ENCODE data around the gene SLC35E1.

Gene SLC35E1

DNA sequence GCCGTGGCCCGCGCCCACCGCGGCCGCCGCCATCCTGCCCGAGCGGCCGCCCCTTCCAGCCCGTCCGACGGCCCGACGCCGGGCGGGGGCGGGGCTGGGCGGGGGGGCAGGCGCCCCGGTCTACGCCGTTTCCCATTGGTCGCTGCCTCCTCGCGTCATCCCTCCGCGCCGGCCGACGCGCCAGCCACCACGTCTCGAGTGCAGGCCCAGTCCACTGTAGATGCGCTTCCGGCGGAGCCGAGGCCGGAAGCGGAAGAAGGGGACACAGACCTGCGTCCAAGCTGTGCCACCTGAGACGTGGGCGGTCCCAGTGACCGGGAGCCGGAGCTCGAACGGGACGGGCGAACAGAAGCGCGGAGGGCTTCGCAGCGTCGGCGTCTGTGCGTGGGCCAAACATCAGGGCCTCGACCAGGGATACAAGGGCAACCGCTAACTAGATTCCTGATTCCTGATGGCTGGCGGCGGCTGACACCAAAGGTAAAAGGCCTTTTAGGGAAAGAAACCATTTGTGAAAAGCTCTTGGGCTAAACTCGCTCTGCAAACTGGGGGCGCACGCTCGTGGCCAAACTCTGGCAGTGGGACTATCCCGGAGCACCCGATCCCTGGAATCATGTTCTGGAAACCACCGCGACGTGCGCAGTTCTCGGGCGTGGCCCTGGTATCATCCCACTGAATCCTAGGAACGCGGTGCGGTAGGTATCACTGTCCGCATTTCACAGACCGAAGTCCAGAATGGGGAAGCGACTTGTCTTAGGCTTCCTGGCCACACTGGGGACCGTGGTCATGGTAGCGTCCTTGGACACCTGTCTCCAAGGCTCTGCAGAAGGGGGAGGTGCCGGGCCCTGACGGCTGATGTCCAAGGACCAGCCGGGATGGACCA, at the start of gene SLC35E1:
Gene SLC35E1, minus strand, starts transcription at position 84 of the 880 bp plus-strand sequence. Its CDS starts 51 bp downstream, at position 33.
- peak; percentile 91 for DNase-seq

DNA sequence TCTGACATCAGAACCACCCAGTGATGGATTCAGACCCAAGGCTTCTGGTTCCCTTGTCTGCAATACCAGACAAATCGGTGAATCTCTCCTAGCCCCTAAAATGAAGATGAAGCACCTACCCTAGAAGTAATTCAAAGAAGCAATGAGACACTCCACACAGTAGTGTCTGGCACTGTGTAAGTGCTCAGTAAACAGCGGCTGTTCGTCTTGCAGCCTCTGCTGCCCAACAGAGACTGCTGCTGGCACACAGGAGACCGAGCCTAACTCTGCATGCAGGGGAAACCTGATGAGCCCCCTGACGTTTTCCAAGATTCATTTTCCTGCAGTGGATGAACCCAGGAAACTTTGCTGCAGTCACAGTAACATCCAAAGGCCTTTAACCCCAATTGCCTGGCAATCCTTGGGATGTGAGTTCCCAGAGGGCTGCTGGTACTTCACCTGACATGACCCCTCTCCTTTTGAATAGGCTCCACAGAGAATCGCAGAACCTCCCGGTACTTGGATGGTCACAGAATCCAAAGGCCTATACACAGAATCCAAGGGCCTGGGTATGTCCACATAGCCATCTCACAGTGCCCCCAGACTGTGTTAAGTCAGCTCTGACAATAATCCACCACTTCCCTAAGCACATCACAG, 49.1 kb upstream of the SLC35E1 start:
- DNase-seq, result no peak

- no peak for DNase-seq
Observed at GRCh38 chr19:16620584-16620983, 48.4 kb upstream of the SLC35E1 start.

DNA sequence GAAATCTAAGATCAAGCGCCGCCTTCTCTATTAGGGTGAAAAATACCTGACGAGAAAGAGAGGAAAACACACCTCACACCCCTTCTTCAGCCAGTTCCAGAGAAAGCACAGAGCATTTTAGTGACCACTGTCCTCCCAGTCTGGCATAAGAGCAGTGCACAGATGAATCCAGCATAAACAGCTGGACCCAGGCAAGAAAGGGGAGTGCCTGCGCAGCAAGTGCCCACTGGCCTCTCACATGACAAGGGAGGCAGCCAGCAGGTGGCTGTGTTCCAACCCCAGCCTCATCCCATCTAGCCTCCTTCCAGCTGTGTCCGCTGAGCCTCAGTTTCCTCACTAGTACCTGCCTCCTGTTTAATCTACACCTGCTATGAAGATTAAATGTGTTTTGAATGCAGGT, 47.8 kb upstream of the SLC35E1 start:
- no peak for DNase-seq

DNA sequence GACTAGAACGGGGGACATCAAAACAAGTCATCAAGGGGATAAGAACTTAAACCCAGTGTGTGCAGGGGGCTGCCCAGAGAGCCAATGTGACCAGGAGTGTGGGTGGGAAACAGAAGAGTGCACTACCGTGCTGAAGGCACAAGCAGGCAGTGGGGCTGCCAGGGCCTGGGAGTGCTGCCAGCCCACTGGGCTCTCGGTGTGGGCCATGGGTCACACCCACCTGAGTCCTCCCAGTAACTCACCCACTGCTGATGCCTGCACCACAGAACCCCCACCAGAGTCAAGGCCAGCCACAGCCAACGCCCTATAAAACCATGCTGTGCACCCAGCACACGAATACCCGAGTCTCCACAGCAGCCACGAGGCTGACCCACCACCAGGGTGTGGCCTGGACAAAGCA, 47.2 kb upstream of the SLC35E1 start:
- DNase-seq, result no peak

GRCh38 chr19:16618248-16618647, 46.0 kb upstream of the SLC35E1 start:
- no peak for DNase-seq

DNA sequence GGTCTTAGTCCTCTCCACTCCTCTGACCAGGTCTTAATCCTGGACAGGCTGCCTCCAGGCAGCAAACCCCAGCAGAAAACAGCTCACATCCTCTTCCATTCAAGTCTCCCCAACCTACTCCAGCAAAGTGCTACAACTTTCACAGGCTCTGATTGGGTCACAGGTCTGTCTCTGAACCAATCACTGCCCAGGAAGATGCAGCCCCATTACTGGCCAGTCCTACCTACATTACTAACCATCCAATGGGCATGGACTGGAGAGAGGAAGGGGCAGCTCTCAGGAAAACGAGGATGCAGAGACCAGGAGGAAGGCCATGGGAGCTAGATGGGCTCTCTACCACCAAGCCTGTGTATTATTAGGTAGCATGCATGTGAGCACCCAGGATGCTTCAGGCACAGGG, 43.6 kb upstream of the SLC35E1 start:
- no peak for DNase-seq

DNA sequence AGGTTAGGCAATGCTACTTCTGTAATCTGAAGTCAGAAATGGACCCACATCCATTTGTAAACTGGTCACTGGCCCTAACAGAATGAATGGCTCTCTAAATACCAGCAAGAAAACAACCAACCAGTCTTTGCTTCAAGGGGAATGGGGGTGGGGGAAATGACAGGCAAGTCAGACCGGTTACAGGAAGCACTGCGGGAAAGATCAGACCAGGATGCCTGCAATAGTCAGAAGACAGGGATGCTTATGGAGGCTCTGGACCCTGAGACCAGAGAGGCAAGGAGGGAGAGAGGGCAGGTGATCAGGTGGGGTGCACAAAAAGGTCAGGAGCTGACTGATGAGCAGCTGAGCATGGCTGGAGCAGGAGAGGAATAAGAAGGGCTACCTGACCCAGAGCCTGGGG, 42.7 kb upstream of the SLC35E1 start:
- DNase-seq, result no peak

DNA sequence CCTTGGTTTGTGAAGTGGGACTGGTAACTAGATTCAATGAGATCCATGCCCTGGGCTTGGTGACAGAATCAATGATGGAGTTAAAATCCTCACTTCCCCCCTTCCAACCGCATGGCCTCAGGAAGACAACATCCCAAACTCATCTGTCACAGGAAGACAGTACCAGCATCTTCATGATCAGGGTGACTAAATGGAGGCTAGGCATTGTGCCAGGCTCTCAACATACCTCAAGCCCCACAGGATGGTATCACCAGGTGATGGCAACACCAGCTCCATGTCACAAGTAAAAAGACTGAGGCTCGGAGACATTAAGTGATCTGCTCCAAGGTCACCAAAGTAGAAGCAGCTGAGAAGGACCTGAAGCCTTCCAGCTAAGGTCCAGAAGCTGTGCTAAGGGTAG, 41.6 kb upstream of the SLC35E1 start:
- DNase-seq, result no peak

- peak; percentile 14 to 42 for DNase-seq
Observed at GRCh38 chr19:16612636-16613035, 40.4 kb upstream of the SLC35E1 start.

DNA sequence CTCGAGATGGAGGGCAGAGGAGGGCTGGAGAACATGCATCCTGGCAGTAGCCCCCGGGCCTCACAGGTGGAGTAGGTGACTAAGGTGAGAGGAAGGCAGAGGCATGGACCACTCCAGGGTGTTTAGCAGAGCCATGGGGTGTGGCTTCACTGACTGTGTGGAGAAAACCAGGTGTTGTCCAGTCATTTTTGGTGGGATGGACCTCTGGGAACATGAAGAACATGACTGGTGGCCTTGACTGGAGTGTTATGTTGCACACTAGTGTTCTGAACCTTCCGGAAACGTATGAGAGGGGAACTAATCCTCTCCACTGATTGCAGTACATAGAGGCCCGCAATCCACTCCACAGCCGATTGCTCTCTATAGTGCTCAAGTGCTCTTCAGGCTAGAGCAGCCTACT, 38.9 kb upstream of the SLC35E1 start:
- no peak for DNase-seq

- DNase-seq, result no peak
Observed at GRCh38 chr19:16609511-16610200, 37.4 kb upstream of the SLC35E1 start.

GRCh38 chr19:16608290-16608739, 36.1 kb upstream of the SLC35E1 start:
- peak in 1 of 2 experiments; percentile 18 for DNase-seq

- DNase-seq, result no peak
Observed at GRCh38 chr19:16607819-16608218, 35.6 kb upstream of the SLC35E1 start.

DNA sequence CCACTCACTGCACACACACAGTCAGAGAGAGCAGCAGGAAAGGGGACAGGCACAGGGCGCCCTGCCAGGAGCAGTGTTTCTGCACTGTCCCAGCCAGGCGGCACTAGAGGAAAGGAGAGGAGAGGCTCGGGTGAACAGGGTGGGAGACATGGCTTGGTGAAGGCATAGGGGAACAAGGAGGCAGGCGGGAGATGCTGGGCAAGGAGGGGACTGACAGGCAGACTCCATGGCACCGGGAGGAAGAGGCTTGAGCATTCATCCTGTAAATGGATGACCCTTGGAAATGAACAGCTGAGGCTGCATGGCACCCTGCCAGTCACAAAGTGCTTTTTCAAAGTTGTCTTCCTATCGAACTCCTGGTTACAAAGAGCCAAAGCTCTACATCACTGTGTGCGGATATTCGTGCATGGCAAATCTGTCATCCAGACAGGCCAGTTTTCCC, 33.4 kb upstream of the SLC35E1 start:
- DNase-seq, result no peak

DNA sequence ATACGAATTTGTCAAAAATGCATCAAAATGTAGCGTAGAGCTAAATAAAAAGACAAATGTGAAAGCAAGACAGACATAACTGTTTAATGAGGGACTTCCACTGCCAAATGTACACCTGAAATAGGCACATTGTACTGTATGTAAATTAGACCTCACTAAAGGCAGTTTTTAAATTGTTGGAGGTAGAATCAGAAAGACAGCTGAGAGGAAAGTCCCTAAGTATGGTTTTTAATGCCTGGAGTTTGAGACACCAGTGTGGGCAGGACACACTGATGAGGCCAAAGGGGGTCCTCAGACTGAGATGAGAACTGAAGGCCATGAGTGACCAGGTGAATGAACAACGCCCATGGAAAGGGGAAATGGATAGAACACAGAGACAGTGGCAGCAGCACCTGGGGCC, 32.9 kb upstream of the SLC35E1 start:
- no peak for DNase-seq

- no peak for DNase-seq
Observed at GRCh38 chr19:16604615-16605014, 32.4 kb upstream of the SLC35E1 start.

DNA sequence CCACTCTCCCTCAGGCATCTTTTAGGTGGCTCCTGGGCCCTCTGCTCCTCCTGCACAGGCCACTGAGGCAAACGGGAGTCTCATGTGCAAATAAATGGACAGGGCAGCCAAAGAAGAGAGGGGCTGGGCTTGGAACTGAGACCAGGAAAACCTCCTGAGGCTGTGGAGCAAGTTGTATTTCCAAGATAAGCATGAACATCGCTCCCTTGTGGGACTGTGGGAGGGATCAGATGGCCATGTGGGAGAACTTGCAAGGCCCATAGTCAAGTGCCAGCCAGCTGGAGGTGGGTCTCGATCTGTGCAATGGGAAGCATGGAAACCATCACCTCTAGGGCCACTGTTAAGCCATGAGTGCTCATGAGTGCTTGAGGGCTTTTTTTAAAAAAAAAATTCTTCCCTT, 30.9 kb upstream of the SLC35E1 start:
- DNase-seq, result no peak

- DNase-seq, result no peak
Observed at GRCh38 chr19:16601378-16602052, 29.3 kb upstream of the SLC35E1 start.

DNA sequence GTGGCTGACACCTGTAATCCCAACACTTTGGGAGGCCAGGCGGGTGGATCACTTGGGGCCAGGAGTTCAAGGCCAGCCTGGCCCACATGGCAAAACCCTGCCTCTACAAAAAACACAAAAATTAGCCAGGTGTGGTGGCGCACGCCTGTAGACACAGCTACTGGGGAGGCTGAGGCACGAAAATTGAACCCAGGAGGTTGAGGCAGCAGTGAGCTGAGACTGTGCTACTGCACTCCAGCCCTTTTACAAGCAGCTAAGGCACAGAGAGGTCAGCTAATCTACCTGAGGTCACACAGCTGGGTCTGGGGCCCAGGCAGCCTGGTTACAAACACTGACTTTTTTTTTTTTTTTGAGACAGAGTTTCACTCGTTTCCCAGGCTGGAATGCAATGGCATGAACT, 28.6 kb upstream of the SLC35E1 start:
- DNase-seq, result no peak

- DNase-seq, result no peak
Observed at GRCh38 chr19:16599655-16600346, 27.6 kb upstream of the SLC35E1 start.

- no peak for DNase-seq
Observed at GRCh38 chr19:16598848-16599247, 26.6 kb upstream of the SLC35E1 start.

Measured in AML-193 (cell line).